Activated T-helper 17 cell treated with anti-CD3 and anti-CD28 coated beads, Interleukin-2, amount 50 U/mL, for 72 hours (primary cell): Measurements from ENCODE around the gene ABCC4. TPM values are rescaled to one million over a fixed set of nuclear protein-coding genes. Genes with fewer than 3 reads are reported as not detected.

ENCODE experiments used
- ATAC-seq: fragments of 150-1000 bp; cut with Tn5 transposase; replicated peaks from 2 replicates; pipeline ENCODE4 v1.10.0; 2021; ENCODE audit warnings: mild to moderate bottlenecking, moderate library complexity
- H3K27ac Mint-ChIP-seq: one replicate; pipeline ENCODE4 v1.8.0; 2022; ENCODE audit warnings: mixed read lengths
- H3K27me3 Mint-ChIP-seq: one replicate; pipeline ENCODE4 v1.8.0; 2022; ENCODE audit warnings: mixed read lengths
- H3K36me3 Mint-ChIP-seq: one replicate; pipeline ENCODE4 v1.8.0; 2022; ENCODE audit warnings: low read depth, mild to moderate bottlenecking, mixed read lengths
- H3K4me1 Mint-ChIP-seq: one replicate; pipeline ENCODE4 v1.8.0; 2022; ENCODE audit warnings: mixed read lengths
- H3K4me3 Mint-ChIP-seq: one replicate; pipeline ENCODE4 v1.8.0; 2022; ENCODE audit warnings: mild to moderate bottlenecking, mixed read lengths
- H3K9me3 Mint-ChIP-seq: one replicate; pipeline ENCODE4 v1.8.0; 2022; ENCODE audit warnings: mixed read lengths
- total RNA-seq, 2 donors: library from RNA; stranded (reverse); gene quantifications; one replicate each; pipeline ENCODE4 v1.2.3, GENCODE V29; 2022

The ABCC4 gene
- total RNA-seq, 2 donors from 2014 or later, result 6.5 to 14.4 TPM

- Mint-ChIP-seq H3K9me3 (peaks cover 5% of the 10 kb centered on the region), H3K27me3 (no peaks in the 10 kb centered on the region), H3K4me3 (no peak overlapping the region), H3K27ac (no peak overlapping the region), H3K36me3 (peaks cover 29% of the 10 kb centered on the region), H3K4me1 (no peaks in the 10 kb centered on the region)
- ATAC-seq, result no peak
Measured at GRCh38 chr13:95112883-95113282, 188.4 kb downstream of the ABCC4 start.

- no peaks in the 10 kb centered on the region for H3K27me3 Mint-ChIP-seq
- no peak overlapping the region for H3K4me3 Mint-ChIP-seq
- H3K9me3 Mint-ChIP-seq, result peaks cover 5% of the 10 kb centered on the region
- H3K27ac Mint-ChIP-seq, result no peak overlapping the region
- peaks cover 29% of the 10 kb centered on the region for H3K36me3 Mint-ChIP-seq
- ATAC-seq, result no peak
- H3K4me1 Mint-ChIP-seq, result no peaks in the 10 kb centered on the region
Measured at GRCh38 chr13:95111608-95112007, 189.6 kb downstream of the ABCC4 start.

GRCh38 chr13:95106562-95106961, 194.7 kb downstream of the ABCC4 start:
- H3K27ac Mint-ChIP-seq, result no peak overlapping the region
- no peak for ATAC-seq
- peaks cover 5% of the 10 kb centered on the region for H3K9me3 Mint-ChIP-seq
- H3K27me3 Mint-ChIP-seq, result no peaks in the 10 kb centered on the region
- H3K36me3 Mint-ChIP-seq, result peaks cover 6% of the 10 kb centered on the region
- H3K4me3 Mint-ChIP-seq, result no peak overlapping the region
- no peaks in the 10 kb centered on the region for H3K4me1 Mint-ChIP-seq

GRCh38 chr13:95100525-95101433, 200.5 kb downstream of the ABCC4 start:
- Mint-ChIP-seq H3K4me3 (no peak overlapping the region), H3K4me1 (no peaks in the 10 kb centered on the region), H3K36me3 (peaks cover 13% of the 10 kb centered on the region), H3K27ac (peak overlapping the region; percentile 29), H3K27me3 (no peaks in the 10 kb centered on the region), H3K9me3 (peaks cover 10% of the 10 kb centered on the region)
- ATAC-seq, result peak; percentile 88

- Mint-ChIP-seq H3K4me3 (no peak overlapping the region), H3K9me3 (peaks cover 10% of the 10 kb centered on the region), H3K27ac (peak overlapping the region; percentile 29), H3K27me3 (no peaks in the 10 kb centered on the region), H3K36me3 (peaks cover 24% of the 10 kb centered on the region), H3K4me1 (no peaks in the 10 kb centered on the region)
- ATAC-seq, result peak; percentile 39
Measured at GRCh38 chr13:95099541-95099940, 201.7 kb downstream of the ABCC4 start.

GRCh38 chr13:95098916-95099315, 202.3 kb downstream of the ABCC4 start:
- H3K27me3 Mint-ChIP-seq, result no peaks in the 10 kb centered on the region
- no peak overlapping the region for H3K27ac Mint-ChIP-seq
- no peak for ATAC-seq
- no peak overlapping the region for H3K4me3 Mint-ChIP-seq
- peaks cover 30% of the 10 kb centered on the region for H3K36me3 Mint-ChIP-seq
- no peaks in the 10 kb centered on the region for H3K4me1 Mint-ChIP-seq
- peaks cover 10% of the 10 kb centered on the region for H3K9me3 Mint-ChIP-seq

GRCh38 chr13:95091755-95092154, 209.5 kb downstream of the ABCC4 start:
- ATAC-seq, result no peak
- H3K36me3 Mint-ChIP-seq, result peaks cover 42% of the 10 kb centered on the region
- no peak overlapping the region for H3K4me3 Mint-ChIP-seq
- H3K9me3 Mint-ChIP-seq, result peaks cover 12% of the 10 kb centered on the region
- no peaks in the 10 kb centered on the region for H3K27me3 Mint-ChIP-seq
- H3K27ac Mint-ChIP-seq, result no peak overlapping the region
- H3K4me1 Mint-ChIP-seq, result no peaks in the 10 kb centered on the region

- ATAC-seq, result no peak
- peaks cover 12% of the 10 kb centered on the region for H3K36me3 Mint-ChIP-seq
- no peaks in the 10 kb centered on the region for H3K27me3 Mint-ChIP-seq
- no peak overlapping the region for H3K27ac Mint-ChIP-seq
- no peak overlapping the region for H3K4me3 Mint-ChIP-seq
- no peaks in the 10 kb centered on the region for H3K4me1 Mint-ChIP-seq
- H3K9me3 Mint-ChIP-seq, result peaks cover 6% of the 10 kb centered on the region
Measured at GRCh38 chr13:95087746-95088305, 213.4 kb downstream of the ABCC4 start.

- H3K27ac Mint-ChIP-seq, result no peak overlapping the region
- no peaks in the 10 kb centered on the region for H3K4me1 Mint-ChIP-seq
- no peak overlapping the region for H3K4me3 Mint-ChIP-seq
- no peaks in the 10 kb centered on the region for H3K27me3 Mint-ChIP-seq
- peaks cover 9% of the 10 kb centered on the region for H3K36me3 Mint-ChIP-seq
- ATAC-seq, result no peak
- no peaks in the 10 kb centered on the region for H3K9me3 Mint-ChIP-seq
Measured at GRCh38 chr13:95086761-95087160, 214.5 kb downstream of the ABCC4 start.

GRCh38 chr13:95083758-95084157, 217.5 kb downstream of the ABCC4 start:
- Mint-ChIP-seq H3K27ac (no peak overlapping the region), H3K36me3 (peaks cover 8% of the 10 kb centered on the region), H3K4me3 (no peak overlapping the region), H3K4me1 (no peaks in the 10 kb centered on the region), H3K9me3 (no peaks in the 10 kb centered on the region), H3K27me3 (no peaks in the 10 kb centered on the region)
- ATAC-seq, result no peak

GRCh38 chr13:95083066-95083465, 218.2 kb downstream of the ABCC4 start:
- H3K27me3 Mint-ChIP-seq, result no peaks in the 10 kb centered on the region
- no peaks in the 10 kb centered on the region for H3K4me1 Mint-ChIP-seq
- no peak overlapping the region for H3K27ac Mint-ChIP-seq
- no peaks in the 10 kb centered on the region for H3K9me3 Mint-ChIP-seq
- H3K4me3 Mint-ChIP-seq, result no peak overlapping the region
- peaks cover 8% of the 10 kb centered on the region for H3K36me3 Mint-ChIP-seq
- ATAC-seq, result no peak

- Mint-ChIP-seq H3K9me3 (no peaks in the 10 kb centered on the region), H3K27ac (no peak overlapping the region), H3K4me3 (no peak overlapping the region), H3K36me3 (peaks cover 36% of the 10 kb centered on the region), H3K4me1 (no peaks in the 10 kb centered on the region), H3K27me3 (no peaks in the 10 kb centered on the region)
- no peak for ATAC-seq
Measured at GRCh38 chr13:95075506-95075905, 225.7 kb downstream of the ABCC4 start.

- Mint-ChIP-seq H3K27ac (no peak overlapping the region), H3K36me3 (peaks cover 41% of the 10 kb centered on the region), H3K4me3 (no peak overlapping the region), H3K27me3 (no peaks in the 10 kb centered on the region), H3K4me1 (no peaks in the 10 kb centered on the region), H3K9me3 (no peaks in the 10 kb centered on the region)
- no peak for ATAC-seq
Measured at GRCh38 chr13:95074820-95075219, 226.4 kb downstream of the ABCC4 start.

GRCh38 chr13:95073747-95074311, 227.4 kb downstream of the ABCC4 start:
- peaks cover 44% of the 10 kb centered on the region for H3K36me3 Mint-ChIP-seq
- no peak overlapping the region for H3K27ac Mint-ChIP-seq
- ATAC-seq, result no peak
- no peaks in the 10 kb centered on the region for H3K9me3 Mint-ChIP-seq
- H3K4me1 Mint-ChIP-seq, result no peaks in the 10 kb centered on the region
- H3K4me3 Mint-ChIP-seq, result no peak overlapping the region
- no peaks in the 10 kb centered on the region for H3K27me3 Mint-ChIP-seq

- Mint-ChIP-seq H3K27ac (no peak overlapping the region), H3K9me3 (no peaks in the 10 kb centered on the region), H3K4me1 (no peaks in the 10 kb centered on the region), H3K4me3 (no peak overlapping the region), H3K36me3 (peaks cover 37% of the 10 kb centered on the region), H3K27me3 (no peaks in the 10 kb centered on the region)
- no peak for ATAC-seq
Measured at GRCh38 chr13:95067303-95067702, 233.9 kb downstream of the ABCC4 start.
